ENCODE data around the gene BOD1.

DNA sequence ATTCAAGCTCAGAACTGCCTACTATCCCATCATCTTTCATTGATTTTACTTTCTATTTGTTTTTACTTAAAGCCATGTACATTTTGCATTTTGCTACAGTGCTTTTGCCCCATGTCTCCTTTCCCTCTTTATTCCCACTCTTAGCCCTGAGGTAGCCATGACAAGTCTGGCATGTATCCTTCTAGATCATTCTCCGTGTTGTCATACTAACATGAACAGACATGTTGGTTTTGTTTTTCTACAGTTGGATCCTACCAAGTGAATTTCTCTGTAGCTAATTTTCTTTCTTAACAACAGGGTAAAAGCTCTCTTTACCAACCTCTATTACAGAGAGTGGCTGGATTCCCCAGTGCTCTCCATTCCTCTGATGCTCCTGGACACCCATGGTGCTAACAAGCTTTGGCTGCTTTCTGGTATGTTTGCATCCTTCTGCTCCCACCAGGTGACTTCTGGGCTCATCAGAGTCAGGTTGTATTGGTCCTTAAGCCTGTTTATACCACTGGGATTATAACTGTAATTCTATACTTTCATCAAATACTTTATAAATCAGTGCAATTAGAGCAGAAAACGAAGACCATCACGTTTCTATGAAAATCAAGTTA lies 38.8 kb upstream of the BOD1 start:
- TF ChIP-seq, protein P1, sequence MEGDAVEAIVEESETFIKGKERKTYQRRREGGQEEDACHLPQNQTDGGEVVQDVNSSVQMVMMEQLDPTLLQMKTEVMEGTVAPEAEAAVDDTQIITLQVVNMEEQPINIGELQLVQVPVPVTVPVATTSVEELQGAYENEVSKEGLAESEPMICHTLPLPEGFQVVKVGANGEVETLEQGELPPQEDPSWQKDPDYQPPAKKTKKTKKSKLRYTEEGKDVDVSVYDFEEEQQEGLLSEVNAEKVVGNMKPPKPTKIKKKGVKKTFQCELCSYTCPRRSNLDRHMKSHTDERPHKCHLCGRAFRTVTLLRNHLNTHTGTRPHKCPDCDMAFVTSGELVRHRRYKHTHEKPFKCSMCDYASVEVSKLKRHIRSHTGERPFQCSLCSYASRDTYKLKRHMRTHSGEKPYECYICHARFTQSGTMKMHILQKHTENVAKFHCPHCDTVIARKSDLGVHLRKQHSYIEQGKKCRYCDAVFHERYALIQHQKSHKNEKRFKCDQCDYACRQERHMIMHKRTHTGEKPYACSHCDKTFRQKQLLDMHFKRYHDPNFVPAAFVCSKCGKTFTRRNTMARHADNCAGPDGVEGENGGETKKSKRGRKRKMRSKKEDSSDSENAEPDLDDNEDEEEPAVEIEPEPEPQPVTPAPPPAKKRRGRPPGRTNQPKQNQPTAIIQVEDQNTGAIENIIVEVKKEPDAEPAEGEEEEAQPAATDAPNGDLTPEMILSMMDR (IDR thresholded peaks at IDR 0.05; ENCODE audit: low read depth, low read length, missing input control) = no peak
- TF ChIP-seq JUND (IDR thresholded peaks at IDR 0.05) = no peak
- TF ChIP-seq SP1 (IDR thresholded peaks at IDR 0.05) = no peak

All from liver (tissue), 3 donors.